GM23248 (cell line): ENCODE measurements around the gene ARHGEF7.

Experiments
- EZH2 ChIP-seq: fragments of 200-600 bp; sonication (generic); IDR thresholded peaks from 2 replicates; pipeline ENCODE4 v1.6.1; 2018; ENCODE audit warnings: antibody characterized with exemption, mild to moderate bottlenecking; ENCODE audit not compliant: insufficient read depth, poor library complexity, severe bottlenecking
- EZH2phosphoT487 ChIP-seq: fragments of 200-600 bp; sonication (generic); IDR thresholded peaks from 2 replicates; pipeline ENCODE4 v1.6.1; 2018; ENCODE audit warnings: antibody characterized with exemption, moderate library complexity, mild to moderate bottlenecking, low read depth; ENCODE audit not compliant: insufficient read depth

DNA sequence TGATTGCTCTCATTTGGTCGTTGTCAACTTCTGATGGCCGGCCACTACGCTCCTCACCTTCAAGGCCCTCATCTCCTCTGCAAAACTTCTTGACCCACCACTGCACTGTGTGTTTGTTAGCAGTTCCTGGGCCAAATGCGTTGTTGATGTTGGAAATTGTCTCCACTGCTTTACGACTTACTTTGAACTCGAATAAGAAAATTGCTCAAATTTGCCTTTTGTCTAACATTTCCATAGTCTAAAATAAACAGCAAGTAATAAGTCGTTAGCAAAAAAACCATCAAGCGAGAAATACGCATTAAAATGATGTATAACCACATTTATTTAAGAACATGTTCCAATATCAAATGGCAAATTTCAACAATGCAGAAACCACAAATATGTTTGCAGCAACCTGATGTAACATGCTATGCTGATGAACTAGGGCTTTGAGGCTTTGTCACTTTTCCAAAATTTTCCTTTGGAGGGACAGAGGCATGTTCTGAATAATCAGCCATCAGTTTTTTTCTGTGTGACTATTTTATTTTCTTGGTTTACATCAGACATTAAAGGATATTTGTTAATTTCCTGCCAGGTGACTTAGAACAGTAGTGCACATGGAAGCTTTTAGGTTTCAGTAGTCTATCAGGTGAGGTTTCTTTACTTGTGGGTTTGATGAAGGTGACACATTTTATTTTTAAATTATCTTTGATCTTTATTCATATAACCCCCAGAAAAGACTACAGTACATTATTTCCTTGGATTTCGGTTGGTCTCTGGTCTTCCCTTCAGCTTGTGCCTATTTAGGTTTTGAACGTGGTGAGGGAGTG lies 130.7 kb downstream of the ARHGEF7 start:
- no peak for TF ChIP-seq EZH2
- no peak for TF ChIP-seq EZH2phosphoT487
